ENCODE data around the gene IGSF3. TPM values are rescaled to one million over a fixed set of nuclear protein-coding genes. Genes with fewer than 3 reads are reported as not detected.

The IGSF3 gene
- 17.5 TPM for total RNA-seq
- long read RNA-seq, full-length matches to known transcripts = 4 of 15 reads
- long read RNA-seq, partial matches to known transcripts = 10 of 15 reads
- long read RNA-seq, other reads (novel, unspliced or antisense) = 1 of 15 reads

DNA sequence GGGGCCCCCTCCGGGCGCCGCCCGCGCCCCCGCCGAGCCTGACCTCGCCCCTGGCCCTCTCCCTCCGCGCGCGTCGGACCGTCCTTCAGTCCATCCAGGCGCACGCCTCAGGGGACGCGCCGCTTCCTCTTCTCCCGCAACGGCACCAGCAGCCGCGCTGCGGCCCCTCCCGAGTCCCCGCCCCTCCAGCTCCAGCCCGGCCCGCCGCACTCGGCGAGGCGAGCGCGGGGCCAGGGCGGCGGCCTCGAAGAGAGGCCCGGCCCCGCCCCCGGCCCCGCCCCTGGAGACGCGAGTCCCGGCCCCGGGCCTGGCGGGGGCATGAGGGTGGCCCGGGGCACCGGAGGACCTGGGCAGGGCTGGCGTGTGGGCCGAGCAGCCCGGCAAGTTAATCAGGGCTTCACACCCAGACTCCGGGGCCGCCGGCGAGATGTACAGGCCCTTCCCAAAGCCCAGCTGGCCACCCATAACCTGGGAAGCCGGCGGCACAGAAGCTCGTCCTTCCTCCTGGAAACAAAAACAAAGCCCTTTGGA lies at the start of gene IGSF3:
TSS of gene IGSF3 (minus strand) at position 159 of the 531 bp plus-strand sequence. CDS start 1,407 bp downstream, outside the sequence.
- ATAC-seq (ENCODE audit: poor library complexity) (peak; percentile 94), DNase-seq (peak; percentile 89)
- intact Hi-C loops (cut with DNase I) = no loop called here

DNA sequence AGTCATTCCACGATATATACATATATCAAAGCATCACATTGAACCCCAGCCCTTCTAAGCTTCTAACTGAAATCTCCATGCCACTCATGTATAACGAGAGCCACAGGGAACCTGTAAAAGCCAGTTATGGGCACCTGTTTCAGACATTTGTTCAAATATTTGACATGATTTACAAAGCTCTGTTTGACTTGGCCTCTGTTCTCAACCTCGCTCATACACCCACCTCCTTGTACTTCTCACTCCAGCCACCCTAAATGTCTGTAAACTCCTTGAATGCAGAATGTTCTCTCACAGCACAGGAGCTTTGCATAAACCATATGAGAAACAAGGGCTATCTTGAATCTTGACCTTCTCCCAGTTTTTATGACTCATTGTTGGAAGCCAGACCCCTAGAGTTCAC lies 49.8 kb upstream of the IGSF3 start:
- intact Hi-C loops (cut with DNase I) = no loop called here
- DNase-seq (no peak), ATAC-seq (ENCODE audit: poor library complexity) (no peak)

DNA sequence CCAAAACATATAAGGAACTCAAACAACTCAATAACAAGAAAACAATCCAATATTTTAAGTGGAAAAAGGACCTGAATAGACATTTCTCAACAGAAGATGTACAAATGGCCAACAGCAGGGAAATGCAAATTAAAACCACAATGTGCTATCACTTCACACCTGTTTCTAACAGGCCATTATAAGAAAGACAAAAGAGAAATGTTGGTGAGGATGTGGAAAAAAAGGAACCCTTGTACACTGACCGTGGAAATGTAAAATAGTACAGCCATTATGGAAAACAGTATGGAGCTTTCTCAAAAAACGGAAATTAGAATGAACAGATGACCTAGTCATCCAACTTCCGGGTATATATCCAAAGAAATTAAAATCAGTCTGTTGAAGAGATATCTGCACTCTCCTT lies 48.9 kb upstream of the IGSF3 start:
- intact Hi-C loops (cut with DNase I) = no loop called here

DNA sequence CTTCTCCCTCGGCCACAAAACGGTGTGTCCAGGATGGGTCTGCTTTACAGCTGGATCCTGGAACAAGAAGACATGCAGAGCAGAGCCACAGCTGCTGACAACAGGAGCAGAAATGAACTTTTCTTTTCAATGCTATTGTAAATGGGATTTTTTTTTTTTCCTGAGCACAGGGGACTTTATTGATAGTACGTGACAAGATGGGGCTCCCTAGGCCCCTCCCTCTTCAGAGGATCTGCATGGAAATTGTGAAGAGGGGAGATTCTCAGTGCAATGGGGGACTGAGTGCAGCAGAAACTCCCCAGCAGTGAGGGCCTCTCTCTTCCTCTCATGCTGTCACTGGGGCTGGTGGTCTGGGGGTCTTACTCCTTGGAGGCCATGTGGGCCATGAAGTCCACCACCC lies 45.9 kb upstream of the IGSF3 start:
- intact Hi-C loops (cut with DNase I) = no loop called here
- DNase-seq (no peak), ATAC-seq (ENCODE audit: poor library complexity) (no peak)

More for the DNA sequence above, 48.9 kb upstream of the IGSF3 start:
- ATAC-seq (ENCODE audit: poor library complexity) = no peak
- DNase-seq = no peak

DNA sequence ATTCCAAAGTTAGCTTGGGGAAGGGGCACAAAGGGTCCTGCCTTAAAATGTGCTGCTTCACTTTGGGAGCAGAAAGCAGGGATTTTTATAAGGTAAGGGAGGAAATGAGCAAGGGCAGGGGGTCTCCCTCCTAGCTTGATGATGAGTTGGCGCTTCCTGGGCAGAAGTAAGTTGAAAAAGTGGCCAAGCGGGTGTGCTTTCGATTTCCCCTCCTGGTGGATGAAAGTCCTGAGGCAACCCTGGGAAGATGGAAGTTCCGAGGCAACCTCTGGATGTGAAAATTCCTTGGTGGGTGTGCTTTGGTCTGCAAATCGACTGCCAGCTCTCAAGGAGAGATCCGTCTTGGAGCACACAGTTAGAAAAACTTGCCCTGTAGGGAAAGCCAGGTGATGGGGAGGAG lies 45.0 kb upstream of the IGSF3 start:
- intact Hi-C loops (cut with DNase I) = no loop called here
- no peak for ATAC-seq (ENCODE audit: poor library complexity)
- DNase-seq = no peak

DNA sequence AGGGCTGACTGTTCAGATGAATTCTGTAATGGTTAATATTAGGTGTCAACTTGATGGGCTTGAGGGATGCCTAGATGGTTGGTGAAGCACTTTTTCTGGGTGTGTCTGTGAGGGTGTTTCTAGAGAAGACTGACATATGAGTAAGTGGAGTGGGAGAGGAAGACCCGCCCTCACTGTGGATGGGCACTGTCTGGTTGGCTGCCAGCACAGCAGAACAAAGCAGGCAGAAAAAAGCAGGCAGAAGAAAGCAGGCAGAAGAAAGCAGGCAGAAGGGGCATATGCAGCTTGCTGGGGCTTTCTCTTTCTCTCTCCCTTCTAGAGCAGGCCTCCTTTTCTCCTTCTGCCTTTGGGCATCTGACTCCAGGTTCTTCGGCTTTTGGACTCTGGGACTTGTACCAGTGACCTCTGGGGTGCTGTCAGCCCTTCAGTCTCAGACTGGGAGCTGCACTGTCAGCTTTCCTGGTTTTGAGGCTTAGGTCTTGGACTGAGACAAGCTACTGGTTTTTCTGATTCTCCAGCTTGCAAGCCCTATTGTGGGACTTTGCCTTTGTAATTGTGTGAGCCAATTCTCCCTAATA lies 43.8 kb upstream of the IGSF3 start:
- ATAC-seq (ENCODE audit: poor library complexity) (peak; percentile 20), DNase-seq (no peak)
- intact Hi-C loops (cut with DNase I) = no loop called here

DNA sequence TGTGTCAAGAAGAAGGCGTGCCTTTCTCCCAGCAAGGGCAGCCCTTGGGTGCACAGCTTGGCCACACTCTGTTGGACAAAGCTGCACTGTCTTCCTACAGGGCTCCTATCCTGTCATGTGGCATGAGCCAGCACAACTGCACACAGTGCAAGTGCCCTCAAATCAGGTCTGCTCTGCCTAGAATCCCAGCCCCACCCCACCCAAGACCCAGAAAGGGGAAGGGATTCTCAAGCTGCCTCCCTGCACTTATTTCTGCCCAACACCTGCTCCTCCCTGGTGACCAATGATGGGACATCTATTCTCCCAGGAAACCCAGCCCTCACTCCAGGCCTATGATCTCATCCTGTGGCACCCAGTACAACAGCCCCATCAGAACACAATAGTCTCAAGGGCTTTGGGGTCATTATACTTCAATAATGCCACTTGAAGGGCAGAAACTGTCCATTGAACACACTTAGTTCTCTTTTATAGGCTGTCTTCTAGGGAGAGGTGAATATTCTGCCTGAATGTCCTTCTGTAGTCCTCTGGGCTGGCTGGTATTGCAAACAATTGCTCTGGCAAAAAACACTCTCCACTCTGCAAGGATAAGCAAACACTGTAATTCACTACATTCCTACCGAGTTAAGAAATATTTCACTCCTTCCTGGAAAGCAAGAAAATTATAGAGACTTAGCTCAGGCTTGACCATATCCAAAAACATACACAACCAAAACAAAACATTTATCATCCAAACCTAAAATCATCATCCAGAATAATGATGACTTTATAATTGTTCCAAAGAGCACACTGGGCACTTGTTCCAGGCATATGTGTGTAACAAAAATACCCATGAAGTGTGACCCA lies 43.1 kb upstream of the IGSF3 start:
- peak; percentile 25 for ATAC-seq (ENCODE audit: poor library complexity)
- intact Hi-C loops (cut with DNase I) = no loop called here

DNA sequence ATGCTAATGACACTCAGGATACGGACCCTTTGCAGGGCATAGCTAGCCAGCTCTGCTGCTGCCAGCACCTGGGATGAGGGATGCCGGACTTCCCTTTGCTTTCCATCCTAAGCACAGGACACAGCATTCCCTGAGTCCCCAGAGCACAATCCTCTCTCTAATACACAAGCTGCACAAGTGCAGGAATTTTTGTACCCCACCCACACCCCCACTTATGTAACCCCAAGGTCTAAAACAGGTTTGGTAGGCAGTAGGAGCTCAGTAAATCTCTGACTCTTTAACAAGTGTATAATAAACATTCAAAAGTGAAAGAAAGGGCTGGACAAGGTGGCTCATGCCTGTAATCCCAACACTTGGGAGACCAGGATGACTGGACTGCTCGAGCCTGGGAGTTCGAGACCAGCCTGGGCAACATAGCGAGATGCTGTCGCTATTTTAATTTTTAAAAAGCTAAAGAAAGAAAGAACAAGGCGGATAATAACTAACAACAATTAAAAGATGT lies 42.2 kb upstream of the IGSF3 start:
- ATAC-seq (ENCODE audit: poor library complexity) (no peak), DNase-seq (no peak)
- intact Hi-C loops (cut with DNase I) = no loop called here

More for the DNA sequence above, 43.1 kb upstream of the IGSF3 start:
- no peak for DNase-seq

DNA sequence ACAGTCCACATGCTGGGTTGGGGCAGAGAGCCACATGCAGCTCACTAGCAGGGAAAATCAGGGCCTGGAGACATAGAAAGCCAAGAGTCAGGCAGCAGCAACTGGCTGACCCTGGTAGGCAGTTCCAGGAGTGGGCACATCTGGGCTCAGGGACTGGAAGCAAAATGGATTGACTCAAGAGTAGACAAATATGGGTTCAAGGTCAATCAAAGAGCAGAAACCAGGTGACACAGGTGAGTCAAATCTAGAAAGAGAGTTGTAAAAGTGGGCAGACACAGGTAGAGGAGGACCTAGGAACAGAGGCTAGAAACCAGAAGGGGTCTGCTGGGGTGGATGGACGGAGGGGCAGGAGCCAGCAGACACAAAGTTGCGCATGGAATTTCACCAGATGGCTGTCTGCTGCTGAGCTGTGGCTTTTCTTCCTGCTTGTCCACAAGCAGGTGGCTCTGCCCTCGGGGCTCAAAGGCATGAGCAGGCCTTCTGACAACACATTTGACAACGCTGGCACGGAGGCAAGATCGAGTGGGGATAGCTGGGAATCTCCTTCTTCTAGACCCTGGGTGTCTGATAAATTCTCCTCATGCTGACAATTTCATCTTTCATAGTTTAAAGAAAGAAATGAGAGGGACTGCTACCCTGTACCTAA lies 40.8 kb upstream of the IGSF3 start:
- ATAC-seq (ENCODE audit: poor library complexity) (no peak), DNase-seq (no peak)
- intact Hi-C loops (cut with DNase I) = no loop called here

DNA sequence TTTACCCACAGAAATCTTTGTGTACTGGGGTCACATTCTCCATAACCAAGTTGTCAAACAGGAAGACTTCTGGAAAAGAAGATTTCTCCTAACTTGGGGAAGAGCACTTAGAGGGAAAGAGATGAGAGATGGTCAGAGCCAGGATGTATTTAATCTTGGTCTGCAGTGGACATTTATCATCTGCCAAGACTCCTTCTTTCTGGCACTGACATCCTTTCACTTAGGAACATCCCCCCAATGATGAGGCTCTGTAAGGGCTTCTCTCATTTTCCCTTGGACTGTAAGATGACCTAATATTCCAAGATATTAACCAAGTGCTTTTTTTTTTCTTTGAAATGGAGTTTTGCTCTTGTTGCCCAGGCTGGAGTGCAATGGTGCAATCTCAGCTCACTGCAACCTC lies 39.3 kb upstream of the IGSF3 start:
- DNase-seq (no peak), ATAC-seq (ENCODE audit: poor library complexity) (no peak)
- intact Hi-C loops (cut with DNase I) = no loop called here

DNA sequence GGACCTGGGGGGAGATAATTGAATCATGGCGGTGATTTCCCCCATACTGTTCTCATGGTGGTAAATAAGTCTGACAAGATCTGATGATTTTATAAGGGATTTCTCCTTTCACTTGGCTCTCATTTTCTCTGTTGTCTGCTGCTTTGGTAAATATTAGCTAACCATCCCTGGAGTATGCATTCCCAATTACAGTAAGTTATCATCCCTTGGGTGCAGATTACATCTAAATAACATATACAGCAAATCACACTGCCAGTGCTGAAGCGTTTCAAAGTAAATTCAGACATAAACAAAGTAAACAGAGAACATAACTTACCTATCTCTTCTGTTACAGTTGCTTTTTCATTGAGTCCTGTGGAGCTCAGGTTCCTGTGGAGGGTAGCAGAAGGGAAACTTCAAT lies 38.6 kb upstream of the IGSF3 start:
- ATAC-seq (ENCODE audit: poor library complexity) (no peak), DNase-seq (no peak)
- intact Hi-C loops (cut with DNase I) = no loop called here

DNA sequence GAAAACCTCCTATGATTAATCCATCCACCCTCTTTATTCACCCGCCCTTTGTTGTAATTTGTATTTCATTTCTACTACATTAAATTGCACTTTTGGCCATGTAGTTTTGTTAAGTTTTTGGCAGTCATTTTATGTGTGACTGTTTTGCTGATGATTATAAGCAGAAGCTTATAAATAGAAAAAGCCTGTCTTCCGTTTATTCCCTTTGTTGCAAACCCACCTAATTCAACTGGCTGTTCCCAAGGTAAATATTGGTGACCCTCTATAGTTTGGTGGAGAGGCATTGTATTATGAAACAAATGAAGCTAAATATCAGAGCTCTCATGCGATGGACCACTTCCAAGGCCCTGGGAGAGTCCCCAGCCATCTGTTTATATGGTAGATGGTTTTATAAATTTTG lies 36.7 kb upstream of the IGSF3 start:
- intact Hi-C loops (cut with DNase I) = no loop called here
- no peak for DNase-seq
- ATAC-seq (ENCODE audit: poor library complexity) = no peak

DNA sequence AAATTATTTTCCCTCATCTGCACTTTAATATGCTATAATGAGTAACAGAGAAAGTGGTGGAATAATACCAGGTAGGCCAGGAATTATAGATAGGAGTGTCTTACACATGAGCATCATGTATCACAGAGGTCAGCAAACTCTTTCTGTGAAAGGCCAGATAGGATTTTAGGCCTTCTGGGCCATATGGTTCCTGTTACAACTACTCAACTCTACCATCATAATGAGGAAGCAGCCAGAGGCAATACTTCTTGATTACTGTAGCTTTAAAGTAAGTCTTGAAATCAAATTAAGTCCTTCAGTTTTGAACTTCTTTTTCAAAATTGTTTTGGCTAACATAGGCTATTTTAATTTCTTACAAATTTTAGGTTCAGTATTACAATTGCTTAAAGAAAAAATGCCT lies 32.1 kb upstream of the IGSF3 start:
- DNase-seq (no peak), ATAC-seq (ENCODE audit: poor library complexity) (no peak)
- intact Hi-C loops (cut with DNase I) = no loop called here

DNA sequence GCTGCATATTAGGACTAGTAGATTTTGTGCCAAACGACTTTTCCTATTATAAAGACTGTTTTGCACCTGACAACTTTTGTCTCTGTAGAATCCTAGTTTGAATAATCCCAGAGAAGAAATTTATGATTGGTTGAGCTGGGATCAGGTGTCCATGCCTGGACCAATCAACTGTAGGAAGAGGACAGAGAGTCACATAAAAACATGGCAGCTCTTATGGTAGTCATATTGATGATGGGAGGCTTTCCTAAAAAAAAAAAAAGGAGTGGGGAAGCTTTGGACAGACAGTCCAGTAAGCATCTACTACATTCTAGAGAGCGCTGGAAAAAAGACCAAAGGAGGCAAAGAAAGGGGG lies 30.7 kb upstream of the IGSF3 start:
- no peak for ATAC-seq (ENCODE audit: poor library complexity)
- intact Hi-C loops (cut with DNase I) = no loop called here

DNA sequence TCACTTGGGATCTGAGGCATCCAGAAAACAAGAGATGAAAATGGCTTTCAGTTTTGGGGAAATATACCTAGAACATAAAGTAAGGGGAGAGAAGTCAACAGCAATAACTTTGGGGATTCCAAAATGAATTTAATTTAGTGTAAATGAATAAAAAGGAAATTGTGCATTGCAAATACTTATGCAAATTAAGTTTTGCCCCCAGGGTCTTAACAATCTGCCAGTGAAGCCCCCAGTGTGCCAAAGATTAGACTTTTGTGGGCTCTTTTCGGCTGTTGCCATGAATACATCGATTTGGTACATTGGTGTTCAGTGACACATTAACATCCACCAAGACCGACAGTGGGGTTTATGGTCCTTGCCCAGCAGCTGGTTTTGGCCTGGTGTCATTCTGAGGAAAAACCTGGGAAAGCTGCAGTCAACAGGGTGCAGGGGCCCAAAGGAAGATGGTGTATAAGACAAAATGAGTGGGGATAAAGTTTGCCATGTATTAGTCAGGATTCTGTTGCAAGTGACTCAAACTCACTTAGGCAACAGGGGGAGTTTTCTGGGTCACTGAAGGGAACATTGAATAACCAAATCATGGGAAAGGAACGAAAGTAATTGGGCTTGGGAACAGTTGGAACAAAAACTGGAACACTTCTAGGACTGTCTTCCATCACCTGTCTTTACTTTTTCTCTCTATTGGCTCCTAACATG lies 30.2 kb upstream of the IGSF3 start:
- intact Hi-C loops (cut with DNase I) = no loop called here
- ATAC-seq (ENCODE audit: poor library complexity) = no peak
- DNase-seq = no peak

More for the DNA sequence above, 30.7 kb upstream of the IGSF3 start:
- DNase-seq = no peak

DNA sequence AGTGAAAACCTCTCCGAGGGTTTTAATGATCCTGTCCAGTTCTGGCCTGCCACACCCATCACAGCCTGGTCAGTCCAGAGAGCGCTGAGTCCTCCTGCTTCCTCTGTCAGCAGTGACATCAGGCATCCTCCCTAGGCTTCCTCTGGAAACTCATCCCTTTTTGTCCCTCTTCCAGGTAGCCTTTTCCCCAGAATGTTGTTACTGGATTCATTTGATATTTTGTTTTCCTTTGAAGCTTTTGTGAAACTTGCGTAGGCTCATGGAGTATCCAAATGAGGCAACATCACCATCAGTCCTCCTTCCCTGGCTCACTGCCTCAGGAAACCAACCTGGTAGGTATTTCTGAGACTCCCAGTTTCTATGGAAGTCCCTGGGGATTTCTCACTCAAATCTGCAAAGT lies 27.0 kb upstream of the IGSF3 start:
- intact Hi-C loops (cut with DNase I) = no loop called here
- DNase-seq (no peak), ATAC-seq (ENCODE audit: poor library complexity) (peak; percentile 29)

DNA sequence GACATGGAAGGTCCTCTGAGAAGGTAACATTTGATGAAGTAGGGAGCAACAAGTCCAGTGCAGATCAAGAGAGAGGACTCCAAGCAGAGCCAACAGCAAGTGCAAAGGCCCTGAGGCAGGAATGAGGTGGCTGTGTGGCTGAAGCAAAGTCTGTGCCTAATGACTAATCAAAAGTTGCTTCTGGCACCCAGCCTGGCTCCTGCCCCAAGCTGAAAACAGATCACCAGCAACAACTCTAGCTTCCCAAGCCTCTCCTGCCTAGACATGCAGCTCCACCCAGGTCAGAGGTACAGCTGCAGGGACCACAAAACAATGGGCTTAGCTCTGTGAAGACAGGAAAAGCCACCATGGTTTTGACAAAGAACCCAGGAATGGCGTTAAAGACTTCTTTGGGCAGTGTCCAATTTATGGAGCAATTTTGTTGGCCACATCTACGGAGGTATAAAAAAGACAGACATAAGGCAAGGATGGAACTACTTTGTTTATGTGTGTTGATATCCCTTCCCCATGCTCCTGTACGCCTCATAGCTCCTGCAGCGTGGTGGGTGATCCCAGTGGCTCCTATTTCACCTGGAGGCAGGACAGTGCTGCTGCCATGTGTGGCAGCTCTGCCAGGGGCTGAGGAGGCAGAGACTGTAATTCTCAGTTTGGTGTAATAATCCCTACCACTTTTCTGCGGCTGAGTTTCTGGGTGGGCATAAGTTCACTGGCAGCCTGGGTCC lies 26.4 kb upstream of the IGSF3 start:
- intact Hi-C loops (cut with DNase I) = no loop called here
- no peak for ATAC-seq (ENCODE audit: poor library complexity)
- peak; percentile 45 for DNase-seq

DNA sequence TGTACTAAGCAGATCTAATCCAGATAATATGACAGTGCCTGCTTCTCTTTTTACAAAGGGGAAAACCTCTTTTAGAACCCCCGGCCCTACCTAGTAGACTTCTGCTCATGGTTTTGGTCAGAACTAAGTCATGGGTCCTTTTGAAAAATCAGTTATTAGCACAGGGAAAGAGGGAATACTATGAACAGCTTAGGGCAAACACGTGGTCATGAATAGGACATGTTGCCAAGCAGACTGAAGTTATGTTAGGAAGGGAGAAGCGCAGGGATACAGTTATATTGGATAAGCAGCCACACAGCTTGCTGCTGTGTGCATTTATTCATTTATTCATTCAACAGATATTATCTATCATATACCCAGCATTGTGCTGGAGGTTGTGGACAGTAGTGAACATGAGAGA lies 25.3 kb upstream of the IGSF3 start:
- intact Hi-C loops (cut with DNase I) = no loop called here
- ATAC-seq (ENCODE audit: poor library complexity) (no peak), DNase-seq (no peak)

Data from Right ventricle myocardium superior (tissue), 1 donor.